Activated naive CD4-positive, alpha-beta T cell treated with anti-CD3 and anti-CD28 coated beads for 36 hours (primary cell): ENCODE measurements around the gene FNDC3A. TPM values are rescaled to one million over a fixed set of nuclear protein-coding genes. Genes with fewer than 3 reads are reported as not detected.
"Not testable (repeated sequence)": the region's sequence is repeated elsewhere in the genome, so short reads cannot be mapped to it uniquely, and the experiment has no call there.

Source experiments
- CTCF ChIA-PET: fragments of 350-600 bp; sonication (Branson Sonifier 250); formaldehyde crosslinking; loops from one replicate; lab custom pipeline; 2021; ENCODE audit warnings: antibody characterized with exemption; lab: Charles Lee
- DNase-seq: peaks from one replicate; pipeline ENCODE4 v3.0.0-alpha.2; 2020
- H3K27ac Mint-ChIP-seq: one replicate; pipeline ENCODE4 v1.8.0; 2021; ENCODE audit warnings: mild to moderate bottlenecking, mixed read lengths
- H3K27me3 Mint-ChIP-seq: one replicate; pipeline ENCODE4 v1.8.0; 2021; ENCODE audit warnings: low read depth, mixed read lengths
- H3K36me3 Mint-ChIP-seq: one replicate; pipeline ENCODE4 v1.8.0; 2021; ENCODE audit warnings: low read depth, mixed read lengths
- H3K4me1 Mint-ChIP-seq: one replicate; pipeline ENCODE4 v1.8.0; 2021; ENCODE audit warnings: low read depth, mixed read lengths
- H3K4me3 Mint-ChIP-seq: one replicate; pipeline ENCODE4 v1.8.0; 2021; ENCODE audit warnings: mild to moderate bottlenecking, moderate library complexity, mixed read lengths
- H3K9me3 Mint-ChIP-seq: one replicate; pipeline ENCODE4 v1.8.0; 2021; ENCODE audit warnings: mixed read lengths
- intact Hi-C: fragments of 100-400 bp; cut with micrococcal nuclease; formaldehyde crosslinking; loops from one replicate; pipeline ENCODE4 v1.15.1; 2023
- total RNA-seq, 2 experiments: library from RNA; stranded (reverse); gene quantifications; one replicate each; pipeline ENCODE4 v1.2.3, GENCODE V29; 2021

FNDC3A gene
- total RNA-seq, 2 experiments from 2014 or later: 17.1 to 18.3 TPM

GRCh38 chr13:48978942-48979601 lies 3.4 kb downstream of the FNDC3A start:
- peaks cover 17% of the 10 kb centered on the region for H3K36me3 Mint-ChIP-seq
- intact Hi-C loops: loop anchor here (5.0 kb wide), 6 partner anchors 172 to 942 kb away; partner anchors contain the start of genes NUDT15, RB1 and RCBTB1
- CTCF ChIA-PET: interaction anchor here (0.7 to 0.9 kb wide), 2 partner anchors 8 to 168 kb away, joined by 3 read pairs; no protein-coding TSS in a partner anchor
- peak overlapping the region; percentile 65 for H3K4me3 Mint-ChIP-seq
- peaks cover 42% of the 10 kb centered on the region for H3K4me1 Mint-ChIP-seq
- H3K27me3 Mint-ChIP-seq: no peaks in the 10 kb centered on the region
- H3K27ac Mint-ChIP-seq: peak overlapping the region; percentile 64
- H3K9me3 Mint-ChIP-seq: peaks cover 7% of the 10 kb centered on the region
- no peak for DNase-seq

- CTCF ChIA-PET: interaction anchor here (0.9 kb wide), 1 partner anchor 9 kb away, joined by 3 read pairs; no protein-coding TSS in a partner anchor
- no peaks in the 10 kb centered on the region for H3K9me3 Mint-ChIP-seq
- H3K4me1 Mint-ChIP-seq: peaks cover 39% of the 10 kb centered on the region
- H3K27me3 Mint-ChIP-seq: no peaks in the 10 kb centered on the region
- H3K4me3 Mint-ChIP-seq: no peak overlapping the region
- no peak overlapping the region for H3K27ac Mint-ChIP-seq
- peaks cover 11% of the 10 kb centered on the region for H3K36me3 Mint-ChIP-seq
- no peak for DNase-seq
- intact Hi-C loops: loop anchor here (5.0 kb wide), 6 partner anchors 173 to 943 kb away; partner anchors contain the start of genes NUDT15, RB1 and RCBTB1
Observed at GRCh38 chr13:48979892-48980291, 4.2 kb downstream of the FNDC3A start.

GRCh38 chr13:48983331-48983730 lies 7.6 kb downstream of the FNDC3A start:
- peaks cover 42% of the 10 kb centered on the region for H3K4me1 Mint-ChIP-seq
- no peak for DNase-seq
- no peaks in the 10 kb centered on the region for H3K9me3 Mint-ChIP-seq
- intact Hi-C loops: no loop called here
- no peaks in the 10 kb centered on the region for H3K27me3 Mint-ChIP-seq
- CTCF ChIA-PET: interaction anchor here (1.1 kb wide), 1 partner anchor 295 kb away, joined by 3 read pairs; no protein-coding TSS in a partner anchor
- H3K4me3 Mint-ChIP-seq: no peak overlapping the region
- no peak overlapping the region for H3K27ac Mint-ChIP-seq
- H3K36me3 Mint-ChIP-seq: peaks cover 11% of the 10 kb centered on the region

GRCh38 chr13:48985756-48986155 lies 10.0 kb downstream of the FNDC3A start:
- no peak overlapping the region for H3K4me3 Mint-ChIP-seq
- peaks cover 21% of the 10 kb centered on the region for H3K36me3 Mint-ChIP-seq
- H3K4me1 Mint-ChIP-seq: peaks cover 23% of the 10 kb centered on the region
- CTCF ChIA-PET: interaction anchor here (0.6 kb wide), 2 partner anchors 277 to 537 kb away, joined by 3 read pairs; no protein-coding TSS in a partner anchor
- intact Hi-C loops: no loop called here
- no peak overlapping the region for H3K27ac Mint-ChIP-seq
- no peak for DNase-seq
- H3K9me3 Mint-ChIP-seq: peaks cover 1% of the 10 kb centered on the region
- H3K27me3 Mint-ChIP-seq: no peaks in the 10 kb centered on the region

- intact Hi-C loops: no loop called here
- Mint-ChIP-seq H3K27ac (no peak overlapping the region), H3K4me3 (no peak overlapping the region), H3K9me3 (peaks cover 9% of the 10 kb centered on the region), H3K27me3 (no peaks in the 10 kb centered on the region), H3K4me1 (peaks cover 27% of the 10 kb centered on the region), H3K36me3 (peaks cover 39% of the 10 kb centered on the region)
- CTCF ChIA-PET: no interaction called here
- no peak for DNase-seq
Observed at GRCh38 chr13:48990900-48991299, 15.2 kb downstream of the FNDC3A start.

- Mint-ChIP-seq H3K9me3 (peaks cover 15% of the 10 kb centered on the region), H3K27me3 (no peaks in the 10 kb centered on the region), H3K4me1 (peaks cover 30% of the 10 kb centered on the region), H3K27ac (no peak overlapping the region), H3K36me3 (peaks cover 46% of the 10 kb centered on the region), H3K4me3 (no peak overlapping the region)
- CTCF ChIA-PET: no interaction called here
- no peak for DNase-seq
- intact Hi-C loops: no loop called here
Observed at GRCh38 chr13:48993150-48993549, 17.4 kb downstream of the FNDC3A start.

GRCh38 chr13:48994706-48995105 lies 19.0 kb downstream of the FNDC3A start:
- H3K36me3 Mint-ChIP-seq: peaks cover 50% of the 10 kb centered on the region
- H3K27ac Mint-ChIP-seq: no peak overlapping the region
- intact Hi-C loops: loop anchor here (2.0 kb wide), 1 partner anchor 18 kb away; no protein-coding TSS in a partner anchor
- H3K4me3 Mint-ChIP-seq: no peak overlapping the region
- CTCF ChIA-PET: interaction anchor here (0.6 kb wide), 1 partner anchor 92 kb away, joined by 3 read pairs; no protein-coding TSS in a partner anchor
- peaks cover 30% of the 10 kb centered on the region for H3K4me1 Mint-ChIP-seq
- H3K27me3 Mint-ChIP-seq: no peaks in the 10 kb centered on the region
- DNase-seq: no peak
- peaks cover 21% of the 10 kb centered on the region for H3K9me3 Mint-ChIP-seq

GRCh38 chr13:48998641-48999292 lies 23.1 kb downstream of the FNDC3A start:
- no peak overlapping the region for H3K4me3 Mint-ChIP-seq
- CTCF ChIA-PET: interaction anchor here (0.6 kb wide), 1 partner anchor 218 kb away, joined by 3 read pairs; no protein-coding TSS in a partner anchor

GRCh38 chr13:49000247-49000646 lies 24.5 kb downstream of the FNDC3A start:
- H3K4me3 Mint-ChIP-seq: no peak overlapping the region
- intact Hi-C loops: no loop called here
- H3K36me3 Mint-ChIP-seq: peaks cover 44% of the 10 kb centered on the region
- H3K27me3 Mint-ChIP-seq: no peaks in the 10 kb centered on the region
- CTCF ChIA-PET: no interaction called here
- H3K27ac Mint-ChIP-seq: no peak overlapping the region
- peaks cover 27% of the 10 kb centered on the region for H3K9me3 Mint-ChIP-seq
- no peak for DNase-seq
- peaks cover 14% of the 10 kb centered on the region for H3K4me1 Mint-ChIP-seq

More at GRCh38 chr13:48998641-48999292, 23.1 kb downstream of the FNDC3A start:
- Mint-ChIP-seq H3K27ac (no peak overlapping the region), H3K9me3 (peaks cover 27% of the 10 kb centered on the region), H3K36me3 (peaks cover 46% of the 10 kb centered on the region), H3K27me3 (no peaks in the 10 kb centered on the region), H3K4me1 (peaks cover 21% of the 10 kb centered on the region)
- intact Hi-C loops: no loop called here
- no peak for DNase-seq

- DNase-seq, H3K27ac Mint-ChIP-seq, CTCF ChIA-PET, H3K27me3 Mint-ChIP-seq, intact Hi-C loops, H3K4me3 Mint-ChIP-seq, H3K9me3 Mint-ChIP-seq: not testable (repeated sequence)
- Mint-ChIP-seq H3K4me1 (peaks cover 25% of the 10 kb centered on the region), H3K36me3 (peaks cover 27% of the 10 kb centered on the region)
Observed at GRCh38 chr13:49018986-49019635, 43.4 kb downstream of the FNDC3A start.

GRCh38 chr13:49020328-49020727 lies 44.6 kb downstream of the FNDC3A start:
- Mint-ChIP-seq H3K27me3 (no peaks in the 10 kb centered on the region), H3K27ac (no peak overlapping the region), H3K9me3 (peaks cover 1% of the 10 kb centered on the region), H3K4me1 (peaks cover 25% of the 10 kb centered on the region), H3K4me3 (no peak overlapping the region), H3K36me3 (peaks cover 29% of the 10 kb centered on the region)
- CTCF ChIA-PET: no interaction called here
- intact Hi-C loops: loop anchor here (2.0 to 5.0 kb wide), 2 partner anchors 128 to 193 kb away; no protein-coding TSS in a partner anchor
- no peak for DNase-seq
